A549 (cell line): Measurements from ENCODE around the gene ASH1L. TPM values are rescaled to one million over a fixed set of nuclear protein-coding genes. Genes with fewer than 3 reads are reported as not detected.
"Not testable (repeated sequence)": the region's sequence is repeated elsewhere in the genome, so short reads cannot be mapped to it uniquely, and the experiment has no call there.

Experiments
- ATAC-seq, 2 experiments: fragments of 200-7000 bp in 1 of 2; fragments of >200 bp in 1 of 2; cut with Nextera tagmentation in 1 of 2; cut with Tn5 transposase in 1 of 2; 3 replicates each; pipeline versions ENCODE4 v1.8.0 to v1.9.1; 2018 to 2020; ENCODE audit warnings: mild to moderate bottlenecking in 1 of 2, moderate library complexity in 1 of 2
- CTCF ChIA-PET: fragments of 300-600 bp; sonication (Branson Sonifier 250); formaldehyde crosslinking; extraction: SDS; loops from one replicate; lab custom pipeline; 2021; ENCODE audit warnings: antibody characterized with exemption, inconsistent platforms; lab: Yijun Ruan, JAX
- POLR2A ChIA-PET: fragments of 350-600 bp; formaldehyde crosslinking; extraction: SDS; loops from one replicate; lab custom pipeline; 2021; ENCODE audit warnings: antibody characterized with exemption, inconsistent platforms; lab: Yijun Ruan, JAX
- DNase-seq, 2 experiments: peaks; one replicate each; pipeline versions ENCODE4 v3.0.0 to v3.0.0-alpha.2; 2011 to 2016; ENCODE audit warnings: low read depth in 1 of 2, low spot score in 1 of 2
- FAIRE-seq: peaks from 2 replicates; lab custom pipeline; 2011; peaks lifted over from hg19 to GRCh38; lab: Jason Lieb, UNC
- H3K27ac ChIP-seq, 2 experiments: fragments of >200 bp; sonication (Bioruptor Twin); formaldehyde crosslinking; 3 replicates each; pipeline ENCODE4 v1.5.1; 2016 to 2017
- H3K4me1 ChIP-seq: fragments of >200 bp; sonication (Bioruptor Twin); formaldehyde crosslinking; 3 replicates; pipeline ENCODE4 v1.6.1; 2016
- H3K4me2 ChIP-seq: fragments of >200 bp; sonication (Bioruptor Twin); formaldehyde crosslinking; 3 replicates; pipeline ENCODE4 v1.6.1; 2016
- H3K4me3 ChIP-seq: fragments of >200 bp; sonication (Bioruptor Twin); formaldehyde crosslinking; 3 replicates; pipeline ENCODE4 v1.5.1; 2016
- H3K9me3 ChIP-seq: fragments of >200 bp; sonication (Bioruptor Twin); formaldehyde crosslinking; 3 replicates; pipeline ENCODE4 v1.6.1; 2016
- CHD2 ChIP-seq: fragments of 150-350 bp; IDR thresholded peaks from 2 replicates; pipeline ENCODE4 v1.6.1; 2014; ENCODE audit warnings: low read length; ENCODE audit not compliant: partially characterized antibody
- EP300 ChIP-seq, 2 experiments: fragments of >200 bp; sonication (Bioruptor Twin); formaldehyde crosslinking; IDR thresholded peaks; 2 replicates in 1 of 2; 3 replicates in 1 of 2; pipeline ENCODE4 v1.6.1; 2016 to 2017
- ESRRA ChIP-seq: fragments of 150-350 bp; IDR thresholded peaks from 2 replicates; pipeline ENCODE4 v1.6.1; 2014; ENCODE audit warnings: mild to moderate bottlenecking, low read length, borderline replicate concordance
- FOSL2 ChIP-seq, 2 experiments: fragments of 450-650 bp in 1 of 2; fragments of >200 bp in 1 of 2; sonication (Bioruptor Twin) in 1 of 2; formaldehyde crosslinking; IDR thresholded peaks; 2 replicates each; pipeline versions ENCODE4 v1.5.0 to v1.6.1; 2016 to 2020; ENCODE audit warnings: mild to moderate bottlenecking in 1 of 2, moderate library complexity in 1 of 2
- HOXA7 ChIP-seq: fragments of 250-450 bp; sonication (Bioruptor Pico); IDR thresholded peaks from 2 replicates; pipeline ENCODE4 v1.5.0; 2020; ENCODE audit warnings: mild to moderate bottlenecking, moderate library complexity
- HOXB5 ChIP-seq: fragments of 250-450 bp; sonication (Bioruptor Pico); IDR thresholded peaks from 2 replicates; pipeline ENCODE4 v1.5.0; 2020; ENCODE audit warnings: mild to moderate bottlenecking, moderate library complexity
- NFE2L2 ChIP-seq: fragments of 150-350 bp; conservative IDR thresholded peaks from 2 replicates; pipeline ENCODE4 v1.6.1; 2014; ENCODE audit warnings: low read length
- PHF8 ChIP-seq: fragments of 200-600 bp; sonication (generic); IDR thresholded peaks from 2 replicates; pipeline ENCODE4 v1.6.1; 2016; ENCODE audit warnings: low read depth, mild to moderate bottlenecking, antibody characterized with exemption, moderate library complexity, borderline replicate concordance
- RARB ChIP-seq: fragments of 250-450 bp; sonication (Bioruptor Pico); IDR thresholded peaks from 2 replicates; pipeline ENCODE4 v1.8.0; 2021; ENCODE audit warnings: mild to moderate bottlenecking, moderate library complexity
- RCOR1 ChIP-seq: fragments of 150-350 bp; IDR thresholded peaks from 2 replicates; pipeline ENCODE4 v1.6.1; 2014; ENCODE audit warnings: antibody characterized with exemption, low read length, low read depth
- WGBS: methylation state at CpG from one replicate; pipeline ENCODE4 v1.1.6; 2017; ENCODE audit errors: missing lambda C conversion rate; 5-methylcytosine and 5-hydroxymethylcytosine counted together
- polyA plus RNA-seq, 4 experiments: library from polyadenylated mRNA; depleted of rRNA in 3 of 4; stranded (reverse); fragments of >200 nt; fragmentation: RNase III in 1 of 4; extraction: RNeasy Plus Mini Kit Qiagen cat#74134 plus additional on column Dnase treatment in 1 of 4; gene quantifications; 2 replicates in 3 of 4; 3 replicates in 1 of 4; pipeline ENCODE4 v1.2.3, GENCODE V29; 2011 to 2017
- TF ChIP-seq, protein P1 (sequence below): IDR thresholded peaks from 2 replicates; pipeline ENCODE4 v1.6.1; 2012
- TF ChIP-seq, protein P2 (sequence below): fragments of 250-450 bp; sonication (Bioruptor Pico); IDR thresholded peaks from 2 replicates; pipeline ENCODE4 v1.5.0; 2021; ENCODE audit warnings: mild to moderate bottlenecking, moderate library complexity, borderline replicate concordance
- TF ChIP-seq, protein P3 (sequence below): fragments of >200 bp; sonication (Bioruptor Twin); formaldehyde crosslinking; IDR thresholded peaks from 3 replicates; pipeline ENCODE4 v1.6.1; 2016
- TF ChIP-seq, protein P4 (sequence below): fragments of 200-600 bp; sonication (generic); IDR thresholded peaks from 2 replicates; pipeline ENCODE4 v1.6.1; 2016; ENCODE audit warnings: antibody characterized with exemption, mild to moderate bottlenecking, moderate library complexity
- TF ChIP-seq, protein P5 (sequence below): IDR thresholded peaks from 2 replicates; pipeline ENCODE4 v1.6.1; 2012; ENCODE audit warnings: low read depth, borderline replicate concordance

Gene ASH1L
- polyA plus RNA-seq, 2 of the 4 experiments (the other 2 are of a cell fraction): 10.0 to 32.8 TPM

DNA sequence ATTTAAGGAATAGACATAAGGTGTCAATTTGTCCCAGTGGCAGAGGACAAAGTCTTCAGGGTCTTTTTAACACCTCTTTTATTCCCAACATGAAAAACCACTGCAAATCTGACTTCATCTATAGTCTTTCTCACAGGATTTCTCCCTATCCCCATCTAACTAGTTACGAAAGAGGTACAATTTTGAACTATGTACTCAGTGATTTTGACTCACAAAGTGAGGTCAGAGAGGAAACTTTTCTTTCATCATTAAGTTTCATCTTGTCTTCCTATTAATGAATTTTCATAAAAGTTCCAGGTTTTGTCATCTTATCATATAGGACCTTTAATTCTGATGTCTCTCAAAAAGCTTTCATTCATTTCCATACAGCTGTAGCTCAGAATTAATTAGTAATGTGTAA, 63.3 kb downstream of the ASH1L start:
- DNase-seq (no peak), ATAC-seq (no peak), FAIRE-seq (no peak)
- H3K4me1 ChIP-seq: peaks cover 19% of the 10 kb centered on the region
- POLR2A ChIA-PET: no interaction called here
- CTCF ChIA-PET: interaction anchor here (1.0 kb wide), 1 partner anchor 17 kb away, joined by 3 read pairs; no protein-coding TSS in a partner anchor
- peak overlapping the region; percentile 2; the same call in 1 of the 3 replicates for H3K4me2 ChIP-seq
- H3K9me3 ChIP-seq: no peaks in the 10 kb centered on the region
- WGBS: 90% methylated on average over 1 of the region's 1 CpG
- no peak for TF ChIP-seq HOXB5
- TF ChIP-seq EP300 (IDR thresholded peaks at IDR 0.05): no peak
- no peak for TF ChIP-seq RARB (CRISPR knock-in tag)
- TF ChIP-seq FOSL2 (IDR thresholded peaks at IDR 0.05): no peak
- no peak for TF ChIP-seq FOSL2 (CRISPR knock-in tag; IDR thresholded peaks at IDR 0.05)
- TF ChIP-seq NFE2L2: no peak
- no peak for TF ChIP-seq RCOR1
- TF ChIP-seq ESRRA: no peak
- TF ChIP-seq, protein P1, sequence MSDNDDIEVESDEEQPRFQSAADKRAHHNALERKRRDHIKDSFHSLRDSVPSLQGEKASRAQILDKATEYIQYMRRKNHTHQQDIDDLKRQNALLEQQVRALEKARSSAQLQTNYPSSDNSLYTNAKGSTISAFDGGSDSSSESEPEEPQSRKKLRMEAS: no peak
- TF ChIP-seq PHF8: no peak
- TF ChIP-seq CHD2: no peak
- TF ChIP-seq HOXA7: no peak
- TF ChIP-seq, protein P2, sequence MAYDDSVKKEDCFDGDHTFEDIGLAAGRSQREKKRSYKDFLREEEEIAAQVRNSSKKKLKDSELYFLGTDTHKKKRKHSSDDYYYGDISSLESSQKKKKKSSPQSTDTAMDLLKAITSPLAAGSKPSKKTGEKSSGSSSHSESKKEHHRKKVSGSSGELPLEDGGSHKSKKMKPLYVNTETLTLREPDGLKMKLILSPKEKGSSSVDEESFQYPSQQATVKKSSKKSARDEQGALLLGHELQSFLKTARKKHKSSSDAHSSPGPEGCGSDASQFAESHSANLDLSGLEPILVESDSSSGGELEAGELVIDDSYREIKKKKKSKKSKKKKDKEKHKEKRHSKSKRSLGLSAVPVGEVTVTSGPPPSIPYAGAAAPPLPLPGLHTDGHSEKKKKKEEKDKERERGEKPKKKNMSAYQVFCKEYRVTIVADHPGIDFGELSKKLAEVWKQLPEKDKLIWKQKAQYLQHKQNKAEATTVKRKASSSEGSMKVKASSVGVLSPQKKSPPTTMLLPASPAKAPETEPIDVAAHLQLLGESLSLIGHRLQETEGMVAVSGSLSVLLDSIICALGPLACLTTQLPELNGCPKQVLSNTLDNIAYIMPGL: no peak
- TF ChIP-seq, protein P3, sequence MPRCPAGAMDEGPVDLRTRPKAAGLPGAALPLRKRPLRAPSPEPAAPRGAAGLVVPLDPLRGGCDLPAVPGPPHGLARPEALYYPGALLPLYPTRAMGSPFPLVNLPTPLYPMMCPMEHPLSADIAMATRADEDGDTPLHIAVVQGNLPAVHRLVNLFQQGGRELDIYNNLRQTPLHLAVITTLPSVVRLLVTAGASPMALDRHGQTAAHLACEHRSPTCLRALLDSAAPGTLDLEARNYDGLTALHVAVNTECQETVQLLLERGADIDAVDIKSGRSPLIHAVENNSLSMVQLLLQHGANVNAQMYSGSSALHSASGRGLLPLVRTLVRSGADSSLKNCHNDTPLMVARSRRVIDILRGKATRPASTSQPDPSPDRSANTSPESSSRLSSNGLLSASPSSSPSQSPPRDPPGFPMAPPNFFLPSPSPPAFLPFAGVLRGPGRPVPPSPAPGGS: no peak
- TF ChIP-seq, protein P4, sequence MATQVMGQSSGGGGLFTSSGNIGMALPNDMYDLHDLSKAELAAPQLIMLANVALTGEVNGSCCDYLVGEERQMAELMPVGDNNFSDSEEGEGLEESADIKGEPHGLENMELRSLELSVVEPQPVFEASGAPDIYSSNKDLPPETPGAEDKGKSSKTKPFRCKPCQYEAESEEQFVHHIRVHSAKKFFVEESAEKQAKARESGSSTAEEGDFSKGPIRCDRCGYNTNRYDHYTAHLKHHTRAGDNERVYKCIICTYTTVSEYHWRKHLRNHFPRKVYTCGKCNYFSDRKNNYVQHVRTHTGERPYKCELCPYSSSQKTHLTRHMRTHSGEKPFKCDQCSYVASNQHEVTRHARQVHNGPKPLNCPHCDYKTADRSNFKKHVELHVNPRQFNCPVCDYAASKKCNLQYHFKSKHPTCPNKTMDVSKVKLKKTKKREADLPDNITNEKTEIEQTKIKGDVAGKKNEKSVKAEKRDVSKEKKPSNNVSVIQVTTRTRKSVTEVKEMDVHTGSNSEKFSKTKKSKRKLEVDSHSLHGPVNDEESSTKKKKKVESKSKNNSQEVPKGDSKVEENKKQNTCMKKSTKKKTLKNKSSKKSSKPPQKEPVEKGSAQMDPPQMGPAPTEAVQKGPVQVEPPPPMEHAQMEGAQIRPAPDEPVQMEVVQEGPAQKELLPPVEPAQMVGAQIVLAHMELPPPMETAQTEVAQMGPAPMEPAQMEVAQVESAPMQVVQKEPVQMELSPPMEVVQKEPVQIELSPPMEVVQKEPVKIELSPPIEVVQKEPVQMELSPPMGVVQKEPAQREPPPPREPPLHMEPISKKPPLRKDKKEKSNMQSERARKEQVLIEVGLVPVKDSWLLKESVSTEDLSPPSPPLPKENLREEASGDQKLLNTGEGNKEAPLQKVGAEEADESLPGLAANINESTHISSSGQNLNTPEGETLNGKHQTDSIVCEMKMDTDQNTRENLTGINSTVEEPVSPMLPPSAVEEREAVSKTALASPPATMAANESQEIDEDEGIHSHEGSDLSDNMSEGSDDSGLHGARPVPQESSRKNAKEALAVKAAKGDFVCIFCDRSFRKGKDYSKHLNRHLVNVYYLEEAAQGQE: no peak
- TF ChIP-seq, protein P5, sequence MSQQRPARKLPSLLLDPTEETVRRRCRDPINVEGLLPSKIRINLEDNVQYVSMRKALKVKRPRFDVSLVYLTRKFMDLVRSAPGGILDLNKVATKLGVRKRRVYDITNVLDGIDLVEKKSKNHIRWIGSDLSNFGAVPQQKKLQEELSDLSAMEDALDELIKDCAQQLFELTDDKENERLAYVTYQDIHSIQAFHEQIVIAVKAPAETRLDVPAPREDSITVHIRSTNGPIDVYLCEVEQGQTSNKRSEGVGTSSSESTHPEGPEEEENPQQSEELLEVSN: no peak
- H3K27ac ChIP-seq: no peak overlapping the region
- H3K4me3 ChIP-seq: no peak overlapping the region

DNA sequence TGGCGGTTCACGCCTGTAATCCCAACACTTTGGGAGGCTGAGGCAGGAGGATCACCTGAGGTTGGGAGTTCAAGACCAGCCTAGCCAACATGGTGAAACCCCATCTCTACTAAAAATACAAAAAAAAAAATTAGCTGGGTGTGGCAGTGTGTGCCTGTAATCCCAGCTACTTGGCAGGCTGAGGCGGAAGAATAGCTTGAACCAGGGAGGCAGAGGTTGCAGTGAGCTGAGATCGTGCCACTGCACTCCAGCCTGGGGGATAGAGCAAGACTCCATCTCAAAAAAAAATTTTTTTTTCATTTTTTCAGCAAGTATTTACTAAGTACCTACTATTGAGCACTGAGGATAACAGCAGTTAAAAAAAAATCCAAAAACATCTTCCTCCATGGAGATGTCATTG, 69.0 kb downstream of the ASH1L start:
- peaks cover 11% of the 10 kb centered on the region; the same call in 2 of the 3 replicates for H3K4me1 ChIP-seq
- FAIRE-seq, H3K4me2 ChIP-seq, DNase-seq, POLR2A ChIA-PET, H3K9me3 ChIP-seq, ATAC-seq, H3K4me3 ChIP-seq, H3K27ac ChIP-seq: not testable (repeated sequence)
- CTCF ChIA-PET: interaction anchor here (1.6 kb wide), 1 partner anchor 11 kb away, joined by 5 read pairs; no protein-coding TSS in a partner anchor
- 90% methylated on average over 4 of the region's 4 CpGs for WGBS

DNA sequence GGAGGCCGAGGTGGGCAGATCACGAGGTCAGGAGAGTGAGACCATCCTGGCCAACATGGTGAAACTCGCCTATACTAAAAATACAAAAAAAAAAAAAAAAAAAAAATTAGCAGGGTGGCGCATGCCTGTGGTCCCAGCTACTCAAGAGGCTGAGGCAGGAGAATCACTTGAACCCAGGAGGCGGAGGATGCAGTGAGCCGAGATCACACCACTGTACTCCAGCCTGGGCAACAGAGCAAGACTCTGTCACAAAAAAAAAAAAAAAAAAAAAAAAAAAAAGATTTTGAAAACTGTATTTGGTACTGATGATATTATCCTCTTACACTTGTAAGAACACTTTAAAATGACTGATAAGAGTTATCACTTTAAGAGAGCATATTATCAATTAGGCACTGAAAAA, 74.2 kb downstream of the ASH1L start:
- 94% methylated on average over 6 of the region's 6 CpGs for WGBS
- FAIRE-seq, H3K9me3 ChIP-seq, H3K4me3 ChIP-seq, ATAC-seq, POLR2A ChIA-PET, DNase-seq, H3K27ac ChIP-seq, H3K4me2 ChIP-seq: not testable (repeated sequence)
- peaks cover 24% of the 10 kb centered on the region; the same call in 2 of the 3 replicates for H3K4me1 ChIP-seq
- CTCF ChIA-PET: interaction anchor here (0.6 kb wide), 1 partner anchor 96 kb away, joined by 3 read pairs; no protein-coding TSS in a partner anchor
